Right ventricle myocardium superior (tissue), 1 donor: ENCODE data around the gene DENND11. TPM values are rescaled to one million over a fixed set of nuclear protein-coding genes. Genes with fewer than 3 reads are reported as not detected.
"Not testable (repeated sequence)": the region's sequence is repeated elsewhere in the genome, so short reads cannot be mapped to it uniquely, and the experiment has no call there.

Experiments
- ATAC-seq: fragments of 200-7000 bp; cut with Tn5 transposase; one replicate; pipeline ENCODE4 v1.9.1; 2020; ENCODE audit warnings: mild to moderate bottlenecking; ENCODE audit not compliant: poor library complexity
- DNase-seq: peaks from one replicate; pipeline ENCODE4 v3.0.0-alpha.2; 2020
- intact Hi-C: fragments of 100-400 bp; cut with DNase I; formaldehyde crosslinking; loops from one replicate; pipeline ENCODE4 v1.11.2; 2022
- total RNA-seq: library from RNA; stranded (reverse); fragmentation: NEBNext Ultra II Directional; extraction: Animal tissue kit (Norgen Biotek cat#: 25700); gene quantifications from one replicate; pipeline ENCODE4 v1.2.1, GENCODE V29; 2021
- donor health status: DM: no; HTN: yes; CAD: no; lungs with severe emphysema.

Gene DENND11
- total RNA-seq, 1 donor from 2014 or later, result 8.6 TPM

DNA sequence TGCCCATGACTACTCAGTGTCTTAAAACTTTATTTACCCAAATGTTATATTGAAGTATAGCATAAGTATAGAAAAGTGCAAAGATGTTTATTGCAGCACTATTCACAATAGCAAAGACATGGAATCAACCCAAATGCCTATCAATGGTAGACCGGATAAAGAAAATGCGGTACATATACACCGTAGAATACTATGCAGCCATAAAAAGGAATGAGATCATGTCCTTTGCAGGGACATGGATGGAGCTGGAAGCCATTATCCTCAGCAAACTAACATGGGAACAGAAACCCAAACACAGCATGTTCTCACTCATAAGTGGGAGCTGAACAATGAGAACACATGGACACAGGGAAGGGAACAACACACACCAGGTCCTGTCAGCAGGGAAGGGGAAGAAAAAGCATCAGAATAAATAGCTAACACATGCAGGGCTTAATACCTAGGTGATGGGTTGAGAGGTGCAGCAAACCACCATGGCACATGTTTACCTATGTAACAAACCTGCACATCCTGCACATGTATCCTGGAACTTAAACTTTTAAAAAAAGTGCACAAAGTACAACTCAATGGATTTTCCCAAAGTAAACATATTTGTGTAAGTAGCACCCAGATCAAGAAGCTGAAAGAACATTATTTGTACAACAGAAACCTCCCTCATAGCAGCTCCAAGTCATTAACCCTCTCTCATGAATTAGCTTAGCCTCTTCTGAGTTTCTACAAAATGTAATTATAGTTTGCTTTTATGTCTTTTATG, 12.7 kb downstream of the DENND11 start:
- intact Hi-C loops, DNase-seq, ATAC-seq: not testable (repeated sequence)

DNA sequence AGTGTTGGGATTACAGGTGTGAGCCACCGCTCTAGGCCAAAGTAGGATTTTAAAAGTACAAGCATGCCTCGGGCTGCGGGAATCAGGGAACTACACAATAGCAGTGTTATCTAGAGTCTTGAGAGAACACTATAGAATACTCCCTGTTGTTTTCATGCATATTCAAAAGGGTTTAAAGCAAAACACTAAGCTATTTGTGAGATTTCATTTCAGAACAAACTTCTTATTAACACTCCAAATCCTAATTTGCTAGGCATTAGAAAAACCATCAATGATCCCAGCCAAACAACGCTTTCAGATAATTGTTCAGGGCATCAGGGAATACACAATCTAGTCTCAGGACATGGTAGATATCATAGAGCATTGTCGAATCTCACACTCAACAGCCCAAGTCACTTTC, 13.9 kb downstream of the DENND11 start:
- intact Hi-C loops, result no loop called here
- DNase-seq (no peak), ATAC-seq (no peak)

GRCh38 chr7:141686670-141687069, 15.3 kb downstream of the DENND11 start:
- intact Hi-C loops, result no loop called here
- ATAC-seq, result peak; percentile 56
- DNase-seq, result no peak

DNA sequence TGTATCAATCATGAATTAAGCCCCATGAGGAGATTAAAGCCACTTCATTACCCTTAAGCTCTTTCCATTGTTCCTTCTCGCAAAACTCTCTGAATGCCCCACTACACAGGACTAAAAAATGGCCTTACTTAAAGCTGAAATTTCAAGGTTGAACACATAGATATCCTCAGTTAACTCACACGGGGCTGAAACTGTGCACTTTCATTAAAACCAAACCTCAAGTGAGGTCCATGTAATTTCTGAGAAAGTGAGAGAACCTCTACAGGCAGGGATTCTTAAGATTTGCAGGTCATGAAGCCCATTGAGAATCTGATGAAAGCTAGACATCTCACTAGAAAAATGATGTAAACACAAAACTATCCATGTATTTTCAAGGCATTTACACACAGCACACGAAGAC, 15.9 kb downstream of the DENND11 start:
- no peak for DNase-seq
- ATAC-seq, result no peak
- intact Hi-C loops, result no loop called here

GRCh38 chr7:141685285-141686023, 16.5 kb downstream of the DENND11 start:
- ATAC-seq (no peak), DNase-seq (no peak)
- intact Hi-C loops, result no loop called here

DNA sequence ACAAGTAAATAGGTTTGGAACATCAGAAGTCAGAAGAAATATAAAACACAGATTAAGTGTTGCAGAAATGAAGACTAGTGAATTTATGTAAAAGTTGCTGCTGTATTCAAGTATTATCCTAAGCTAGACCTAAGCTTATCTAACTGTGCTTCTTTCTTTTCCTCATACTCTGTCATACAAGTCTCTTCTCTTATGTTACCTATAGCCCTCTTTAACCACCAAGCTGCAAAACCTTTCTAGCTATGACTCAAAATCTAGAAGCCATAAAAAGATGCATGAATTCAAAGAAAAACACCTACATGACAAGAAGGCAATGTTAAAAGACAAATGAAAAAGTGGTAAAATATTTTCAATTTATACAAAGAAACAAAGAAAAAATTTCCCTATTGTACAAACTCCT, 23.0 kb downstream of the DENND11 start:
- DNase-seq (no peak), ATAC-seq (no peak)
- intact Hi-C loops, result no loop called here

- ATAC-seq (no peak), DNase-seq (no peak)
- intact Hi-C loops, result no loop called here
Measured at GRCh38 chr7:141676618-141677017, 25.3 kb downstream of the DENND11 start.

DNA sequence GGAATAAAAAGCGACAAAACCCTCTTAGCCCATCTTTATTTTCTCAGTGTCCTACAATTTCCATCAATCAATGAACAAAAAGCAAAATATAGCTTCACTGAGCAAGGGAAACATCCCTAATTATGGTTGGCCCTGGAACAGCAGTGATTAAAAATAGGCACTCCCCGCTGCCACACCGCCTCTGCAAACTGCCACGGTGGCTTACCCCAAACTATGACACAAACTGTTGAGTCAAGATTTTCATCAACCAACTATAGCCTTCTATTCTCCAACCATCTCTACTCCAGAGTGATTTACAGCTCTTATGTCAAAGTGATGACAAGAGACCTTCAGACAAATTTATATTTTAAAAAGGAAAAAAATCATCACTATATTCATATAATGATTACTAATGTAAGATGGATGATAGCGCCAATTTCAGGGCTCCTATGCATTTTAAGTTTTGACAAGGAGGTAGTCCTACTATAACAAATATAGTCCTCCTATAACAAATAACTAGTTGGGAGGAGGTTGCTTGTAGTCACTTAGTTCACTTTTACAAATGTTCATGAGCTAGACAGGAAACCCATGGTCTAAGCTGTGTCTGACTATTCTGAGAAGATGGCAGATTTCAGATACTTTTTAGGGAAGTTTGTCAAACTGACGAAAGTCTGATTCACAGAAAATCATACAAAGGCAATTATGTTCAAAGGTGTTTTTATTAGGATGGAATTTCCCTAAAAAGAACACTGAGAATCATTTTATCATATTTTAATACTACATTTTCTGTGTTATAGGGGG, 26.3 kb downstream of the DENND11 start:
- DNase-seq (no peak), ATAC-seq (no peak)
- intact Hi-C loops, result no loop called here

DNA sequence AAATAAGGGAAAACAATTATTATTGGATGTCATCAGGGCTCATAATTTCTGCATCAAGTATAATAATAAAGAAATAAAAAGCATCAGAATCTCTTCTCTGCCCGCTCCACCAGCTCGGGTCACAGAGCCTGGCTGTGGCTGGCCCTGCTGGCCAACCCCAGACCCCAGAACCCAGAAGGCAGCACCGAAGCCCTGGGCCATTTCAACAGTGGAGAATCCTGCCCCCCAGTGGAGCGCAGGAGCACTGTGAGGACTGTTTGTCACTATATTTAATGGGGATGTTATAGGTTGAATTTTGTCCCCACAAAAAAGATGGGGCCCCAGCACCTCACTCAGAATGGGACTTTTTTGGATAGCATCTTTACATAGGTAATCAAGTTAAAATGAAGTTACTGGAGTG, 27.3 kb downstream of the DENND11 start:
- DNase-seq (no peak), ATAC-seq (no peak)
- intact Hi-C loops, result no loop called here

DNA sequence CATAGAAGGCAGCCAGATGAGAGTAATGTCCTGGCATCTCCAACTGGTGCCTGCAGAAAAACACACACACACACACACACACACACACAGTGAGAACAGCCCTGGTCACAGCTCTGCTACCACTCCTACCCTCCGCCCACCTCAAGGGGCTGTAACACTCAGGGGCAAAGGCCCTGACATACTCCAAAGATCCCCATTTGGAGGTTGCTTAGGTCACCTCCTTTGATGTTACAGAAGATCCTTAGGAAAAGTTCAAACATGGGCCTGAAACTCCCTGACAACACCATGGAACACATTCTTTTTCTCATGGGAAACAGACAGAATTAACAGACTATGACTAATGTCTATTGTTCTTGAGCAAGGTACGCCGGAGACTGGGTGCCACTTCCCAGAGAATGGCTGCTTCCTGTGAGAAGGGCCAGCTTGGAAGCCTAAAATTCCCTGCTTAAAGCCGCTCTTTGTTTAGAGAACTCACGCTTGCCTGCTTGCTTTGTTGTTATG, 27.7 kb downstream of the DENND11 start:
- DNase-seq (no peak), ATAC-seq (no peak)
- intact Hi-C loops, result no loop called here

DNA sequence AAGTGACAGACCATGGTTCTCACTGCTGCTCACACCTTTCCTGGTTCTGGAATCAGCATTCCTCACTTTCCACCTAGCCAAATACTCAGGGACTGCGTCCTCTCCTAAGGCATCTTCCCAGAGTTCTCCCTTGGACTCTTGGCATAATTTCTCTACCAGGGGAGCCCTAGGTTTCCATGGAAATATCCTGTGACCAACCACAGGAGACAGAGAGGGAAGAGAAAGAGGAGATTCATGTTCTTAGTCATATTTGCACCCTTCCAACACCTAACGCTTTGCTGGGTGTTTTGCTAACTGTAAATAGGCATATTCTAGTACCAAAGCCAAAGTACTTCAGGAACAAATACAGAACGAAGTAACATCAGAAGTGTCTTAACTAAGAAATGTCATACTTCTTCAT, 28.6 kb downstream of the DENND11 start:
- ATAC-seq (no peak), DNase-seq (no peak)
- intact Hi-C loops, result no loop called here

- ATAC-seq (no peak), DNase-seq (no peak)
- intact Hi-C loops, result no loop called here
Measured at GRCh38 chr7:141671705-141672496, 30.1 kb downstream of the DENND11 start.

DNA sequence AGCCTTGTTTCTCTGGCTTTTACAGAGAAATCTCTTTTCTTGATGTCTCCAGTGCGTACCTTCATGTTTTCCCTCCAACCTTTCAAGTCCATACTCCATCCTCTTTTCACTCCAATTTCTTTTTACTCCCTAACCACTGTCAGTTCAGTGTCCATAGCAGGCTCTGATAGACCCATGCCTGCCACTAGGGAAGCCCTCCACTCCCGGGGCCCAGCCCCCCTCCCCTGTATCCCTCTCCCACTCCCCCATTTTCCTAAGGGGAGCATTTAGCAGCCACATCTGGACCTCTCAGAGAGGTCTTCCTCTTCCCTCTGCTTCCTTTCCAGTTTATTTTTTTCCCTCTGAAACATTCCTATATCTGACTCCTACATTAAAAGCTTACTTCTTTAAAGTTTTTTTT, 33.1 kb downstream of the DENND11 start:
- intact Hi-C loops, result no loop called here
- DNase-seq (no peak), ATAC-seq (no peak)

DNA sequence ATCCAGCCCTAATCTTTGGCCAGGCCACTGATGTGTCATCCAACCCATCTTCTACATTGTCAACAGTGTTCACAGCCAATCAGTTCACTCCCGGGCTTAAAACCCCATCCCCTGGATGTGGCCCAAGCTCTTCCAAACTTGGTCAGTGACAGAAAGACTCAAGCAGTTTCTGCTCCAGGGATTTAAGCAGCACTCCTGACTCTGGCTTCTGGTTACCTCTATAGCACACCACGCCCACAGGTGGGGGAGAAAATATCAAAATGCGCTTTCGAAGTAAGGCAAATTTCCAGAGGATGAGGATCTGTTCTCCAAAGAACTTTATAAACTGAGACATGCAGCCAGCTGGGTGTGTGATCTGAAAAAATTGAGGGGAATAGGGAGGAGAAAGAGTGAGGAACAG, 35.9 kb downstream of the DENND11 start:
- intact Hi-C loops, result no loop called here

GRCh38 chr7:141665208-141666035, 36.5 kb downstream of the DENND11 start:
- ATAC-seq (no peak), DNase-seq (no peak)
- intact Hi-C loops, result no loop called here

More for the DNA sequence above, 35.9 kb downstream of the DENND11 start:
- DNase-seq (no peak), ATAC-seq (no peak)

- intact Hi-C loops, result no loop called here
- DNase-seq (no peak), ATAC-seq (no peak)
Measured at GRCh38 chr7:141664450-141664849, 37.5 kb downstream of the DENND11 start.

DNA sequence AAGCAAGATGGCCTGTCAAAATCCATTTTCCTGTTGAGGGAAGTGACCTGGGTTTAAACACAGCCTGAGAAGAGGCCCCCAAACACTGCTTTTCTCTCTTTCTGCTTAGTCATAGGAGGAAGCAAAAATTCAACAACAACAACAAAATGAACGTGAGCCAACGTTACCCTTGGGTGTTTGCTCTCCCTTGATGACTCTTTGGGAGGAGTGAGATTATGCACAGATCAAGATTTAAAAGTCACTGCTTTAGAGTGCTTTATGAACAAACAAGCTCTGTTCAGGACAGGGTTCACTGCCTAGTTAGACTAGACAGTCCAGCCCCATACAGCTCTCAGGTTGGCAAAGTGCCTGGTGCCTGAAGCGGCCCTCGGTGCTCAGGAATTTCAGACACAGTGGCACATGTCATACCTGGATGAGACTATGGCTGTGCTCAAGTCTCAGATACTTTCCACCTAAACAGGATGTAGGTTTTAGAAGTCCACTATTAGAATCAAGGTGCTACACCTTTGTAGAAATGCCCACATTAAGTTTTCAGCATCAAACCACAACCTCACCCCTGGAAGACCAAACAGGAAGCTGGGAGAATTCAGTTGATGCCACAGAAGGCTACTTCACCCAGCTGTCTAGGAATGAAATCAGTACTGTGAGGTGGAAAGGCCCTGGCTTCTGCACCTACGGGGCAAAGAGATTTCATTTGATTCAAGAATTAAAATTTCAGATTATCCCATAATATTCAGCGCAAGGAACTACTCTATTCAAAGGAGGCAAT, 38.7 kb downstream of the DENND11 start:
- DNase-seq (no peak), ATAC-seq (peak; percentile 43)
- intact Hi-C loops, result no loop called here
